Measurements from ENCODE around the gene PSMD1. TPM values are rescaled to one million over a fixed set of nuclear protein-coding genes. Genes with fewer than 3 reads are reported as not detected.
"Not testable (repeated sequence)": the region's sequence is repeated elsewhere in the genome, so short reads cannot be mapped to it uniquely, and the experiment has no call there.

The PSMD1 gene
- polyA plus RNA-seq, 3 donors: 107 to 113 (median 109) TPM

- peak; percentile 62 to 77 (median 75) for DNase-seq (ENCODE audit: low read depth in 3 of 3, low spot score in 2 of 3)
Observed at GRCh38 chr2:231052494-231053451, 3.9 kb upstream of the PSMD1 start.

GRCh38 chr2:231053846-231054245 is 2.8 kb upstream of the PSMD1 start:
- no peak for DNase-seq (ENCODE audit: low read depth in 3 of 3, low spot score in 2 of 3)

- no peak for DNase-seq (ENCODE audit: low read depth in 3 of 3, low spot score in 2 of 3)
Observed at GRCh38 chr2:231057590-231057989, 923 bp downstream of the PSMD1 start.

GRCh38 chr2:231058761-231059550 is 2.3 kb downstream of the PSMD1 start:
- DNase-seq (ENCODE audit: low read depth in 3 of 3, low spot score in 2 of 3): no peak

- no peak for DNase-seq (ENCODE audit: low read depth in 3 of 3, low spot score in 2 of 3)
Observed at GRCh38 chr2:231059756-231060155, 3.1 kb downstream of the PSMD1 start.

- DNase-seq (ENCODE audit: low read depth in 3 of 3, low spot score in 2 of 3): no peak
Observed at GRCh38 chr2:231062776-231063175, 6.1 kb downstream of the PSMD1 start.

- no peak for DNase-seq (ENCODE audit: low read depth in 3 of 3, low spot score in 2 of 3)
Observed at GRCh38 chr2:231063347-231063746, 6.7 kb downstream of the PSMD1 start.

GRCh38 chr2:231065966-231066365 is 9.3 kb downstream of the PSMD1 start:
- DNase-seq (ENCODE audit: low read depth in 3 of 3, low spot score in 2 of 3): no peak

GRCh38 chr2:231067531-231067930 is 10.9 kb downstream of the PSMD1 start:
- not testable (repeated sequence) for DNase-seq (ENCODE audit: low read depth in 3 of 3, low spot score in 2 of 3)

GRCh38 chr2:231068525-231069222 is 12.0 kb downstream of the PSMD1 start:
- no peak for DNase-seq (ENCODE audit: low read depth in 3 of 3, low spot score in 2 of 3)

GRCh38 chr2:231069379-231070054 is 12.8 kb downstream of the PSMD1 start:
- DNase-seq (ENCODE audit: low read depth in 3 of 3, low spot score in 2 of 3): no peak

GRCh38 chr2:231084565-231084964 is 27.9 kb downstream of the PSMD1 start:
- no peak for DNase-seq (ENCODE audit: low read depth in 3 of 3, low spot score in 2 of 3)

- no peak for DNase-seq (ENCODE audit: low read depth in 3 of 3, low spot score in 2 of 3)
Observed at GRCh38 chr2:231088754-231089153, 32.1 kb downstream of the PSMD1 start.

- DNase-seq (ENCODE audit: low read depth in 3 of 3, low spot score in 2 of 3): no peak
Observed at GRCh38 chr2:231093933-231094332, 37.3 kb downstream of the PSMD1 start.

GRCh38 chr2:231094736-231095346 is 38.2 kb downstream of the PSMD1 start:
- DNase-seq (ENCODE audit: low read depth in 3 of 3, low spot score in 2 of 3): no peak

- no peak for DNase-seq (ENCODE audit: low read depth in 3 of 3, low spot score in 2 of 3)
Observed at GRCh38 chr2:231099918-231100317, 43.3 kb downstream of the PSMD1 start.

GRCh38 chr2:231100321-231100720 is 43.7 kb downstream of the PSMD1 start:
- DNase-seq (ENCODE audit: low read depth in 3 of 3, low spot score in 2 of 3): not testable (repeated sequence)

GRCh38 chr2:231100990-231101389 is 44.3 kb downstream of the PSMD1 start:
- DNase-seq (ENCODE audit: low read depth in 3 of 3, low spot score in 2 of 3): no peak

- DNase-seq (ENCODE audit: low read depth in 3 of 3, low spot score in 2 of 3): no peak
Observed at GRCh38 chr2:231102772-231103171, 46.1 kb downstream of the PSMD1 start.

GRCh38 chr2:231104115-231104713 is 47.5 kb downstream of the PSMD1 start:
- DNase-seq (ENCODE audit: low read depth in 3 of 3, low spot score in 2 of 3): no peak

Data from right renal cortex interstitium (tissue), 3 donors.